GM12878 (cell line): Measurements from ENCODE around the gene BNC2. TPM values are rescaled to one million over a fixed set of nuclear protein-coding genes. Genes with fewer than 3 reads are reported as not detected.

Experiments
- ATAC-seq: fragments of 200-7000 bp; cut with Tn5 transposase; 3 replicates; pipeline ENCODE4 v1.9.1; 2020; ENCODE audit warnings: mild to moderate bottlenecking, moderate library complexity
- BruUV-seq: library from RNA; stranded (reverse); fragments of 400-500 nt; replicated peaks from 2 replicates; lab custom pipeline; 2021; lab: Mats Ljungman, UMichigan
- CTCF ChIA-PET: fragments of 300-600 bp; sonication (Branson Sonifier 250); formaldehyde crosslinking; extraction: SDS; loops from one replicate; lab custom pipeline; 2021; ENCODE audit warnings: inconsistent platforms; lab: Yijun Ruan, JAX
- POLR2A ChIA-PET: fragments of 350-600 bp; formaldehyde crosslinking; extraction: SDS; loops from one replicate; lab custom pipeline; 2021; ENCODE audit warnings: inconsistent platforms; lab: Charles Lee
- RAD21 ChIA-PET: fragments of 300-600 bp; sonication (Branson Sonifier 250); formaldehyde crosslinking; loops from one replicate; lab custom pipeline; 2023; ENCODE audit warnings: antibody characterized with exemption; ENCODE audit not compliant: unreplicated experiment; lab: Charles Lee
- SMC1A ChIA-PET: fragments of 300-600 bp; sonication (Branson Sonifier 250); formaldehyde crosslinking; loops from one replicate; lab custom pipeline; 2023; ENCODE audit not compliant: unreplicated experiment, uncharacterized antibody; lab: Charles Lee
- DNase-seq: peaks from one replicate; pipeline ENCODE4 v3.0.0-alpha.2; 2011; ENCODE audit warnings: low read depth, low spot score
- FAIRE-seq: peaks from 3 replicates; lab custom pipeline; 2011; peaks lifted over from hg19 to GRCh38; lab: Jason Lieb, UNC
- H2AFZ ChIP-seq: 2 replicates; pipeline ENCODE4 v1.6.0; 2011; ENCODE audit warnings: low read depth, low read length, control low read depth; ENCODE audit not compliant: control insufficient read depth
- H3K27ac ChIP-seq: 2 replicates; pipeline ENCODE4 v1.5.1; 2011; ENCODE audit warnings: control low read depth; ENCODE audit not compliant: control insufficient read depth, insufficient read depth
- H3K27me3 ChIP-seq, 2 experiments: replicated peaks in 1 of 2; 2 replicates each; pipeline versions ENCODE4 v1.6.0 to v1.6.1; 2011; ENCODE audit warnings: low read length in 1 of 2; ENCODE audit not compliant: control insufficient read depth in 2 of 2, insufficient read depth in 2 of 2
- H3K36me3 ChIP-seq, 2 experiments: 2 replicates each; pipeline ENCODE4 v1.5.1; 2011; ENCODE audit warnings: low read length in 1 of 2; ENCODE audit not compliant: control insufficient read depth in 2 of 2, insufficient read depth in 2 of 2
- H3K4me1 ChIP-seq: 2 replicates; pipeline ENCODE4 v1.6.1; 2011; ENCODE audit warnings: mild to moderate bottlenecking, low read length, moderate library complexity, mixed read lengths; ENCODE audit not compliant: control insufficient read depth, insufficient read depth
- H3K4me2 ChIP-seq: 2 replicates; pipeline ENCODE4 v1.6.0; 2011; ENCODE audit warnings: control low read depth; ENCODE audit not compliant: control insufficient read depth, insufficient read depth
- H3K4me3 ChIP-seq: fragments of 200-600 bp; sonication (generic); 2 replicates; pipeline ENCODE4 v1.5.1; 2016
- H3K79me2 ChIP-seq: 2 replicates; pipeline ENCODE4 v1.6.0; 2011; ENCODE audit warnings: low read length; ENCODE audit not compliant: control insufficient read depth, insufficient read depth
- H3K9ac ChIP-seq: 2 replicates; pipeline ENCODE4 v1.8.0; 2011; ENCODE audit warnings: low read length, control low read depth, mixed read lengths; ENCODE audit not compliant: control insufficient read depth, insufficient read depth
- H3K9me3 ChIP-seq: replicated peaks from 3 replicates; pipeline ENCODE4 v1.5.1; 2011; ENCODE audit warnings: mild to moderate bottlenecking, low read length; ENCODE audit not compliant: control insufficient read depth, insufficient read depth
- H4K20me1 ChIP-seq: 2 replicates; pipeline ENCODE4 v1.6.0; 2011; ENCODE audit not compliant: control insufficient read depth, insufficient read depth
- ATF7 ChIP-seq: fragments of 450-650 bp; IDR thresholded peaks from 2 replicates; pipeline ENCODE4 v1.6.1; 2016; ENCODE audit warnings: low read depth, mild to moderate bottlenecking
- CBX5 ChIP-seq: sonication (generic); IDR thresholded peaks from 2 replicates; pipeline ENCODE4 v1.6.1; 2016; ENCODE audit warnings: low read depth, moderate library complexity, mild to moderate bottlenecking, inconsistent platforms
- CEBPB ChIP-seq, 2 experiments: fragments of 150-350 bp in 1 of 2; IDR thresholded peaks; 2 replicates each; pipeline ENCODE4 v1.6.1; 2012 to 2014; ENCODE audit warnings: low read depth in 2 of 2, low read length in 2 of 2, borderline replicate concordance in 1 of 2, inconsistent platforms in 1 of 2
- KLF5 ChIP-seq: fragments of 450-650 bp; IDR thresholded peaks from 2 replicates; pipeline ENCODE4 v1.6.1; 2014; ENCODE audit warnings: mild to moderate bottlenecking; ENCODE audit not compliant: partially characterized antibody
- MAX ChIP-seq: IDR thresholded peaks from 2 replicates; pipeline ENCODE4 v1.6.1; 2012; ENCODE audit warnings: low read depth, low read length, improper control_type of control experiment
- MLLT1 ChIP-seq: fragments of 450-650 bp; IDR thresholded peaks from 2 replicates; pipeline ENCODE4 v1.6.1; 2016; ENCODE audit warnings: mild to moderate bottlenecking
- MYC ChIP-seq: IDR thresholded peaks from 2 replicates; pipeline ENCODE4 v1.6.1; 2011; ENCODE audit warnings: mild to moderate bottlenecking, low read length, moderate library complexity, inconsistent platforms; ENCODE audit not compliant: insufficient read depth, insufficient replicate concordance, insufficient read length, severe bottlenecking
- NR2C1 ChIP-seq: fragments of 450-650 bp; IDR thresholded peaks from 2 replicates; pipeline ENCODE4 v1.6.1; 2017; ENCODE audit warnings: antibody characterized with exemption, mild to moderate bottlenecking, moderate library complexity
- RFX5 ChIP-seq: IDR thresholded peaks from 2 replicates; pipeline ENCODE4 v1.6.1; 2011; ENCODE audit warnings: low read depth, low read length, improper control_type of control experiment
- RUNX3 ChIP-seq: IDR thresholded peaks from 2 replicates; pipeline ENCODE4 v1.6.1; 2012; ENCODE audit warnings: low read length, inconsistent platforms
- STAT1 ChIP-seq: fragments of 450-650 bp; conservative IDR thresholded peaks from 2 replicates; pipeline ENCODE4 v1.6.1; 2014; ENCODE audit warnings: antibody characterized with exemption, mild to moderate bottlenecking
- ZBTB4 ChIP-seq: fragments of 450-650 bp; formaldehyde crosslinking; IDR thresholded peaks from 2 replicates; pipeline ENCODE4 v1.4.0; 2022; ENCODE audit warnings: mild to moderate bottlenecking, moderate library complexity
- ZNF592 ChIP-seq: fragments of 450-650 bp; IDR thresholded peaks from 2 replicates; pipeline ENCODE4 v1.6.1; 2017; ENCODE audit warnings: mild to moderate bottlenecking, moderate library complexity
- ZNF622 ChIP-seq: fragments of 450-650 bp; IDR thresholded peaks from 2 replicates; pipeline ENCODE4 v1.6.1; 2017; ENCODE audit warnings: mild to moderate bottlenecking, inconsistent platforms
- WGBS: methylation state at CpG from one replicate; pipeline ENCODE4 v1.1.6; 2016; ENCODE audit warnings: low lambda C conversion rate; ENCODE audit not compliant: insufficient replicate concordance, insufficient coverage; ENCODE audit errors: missing lambda C conversion rate; 5-methylcytosine and 5-hydroxymethylcytosine counted together
- in situ Hi-C: fragments of 300-500 bp; cut with MboI; formaldehyde crosslinking; loops from 9 replicates; pipeline ENCODE4 v1.14.3; 2018; ENCODE audit warnings: mixed read lengths
- intact Hi-C: fragments of 100-400 bp; cut with micrococcal nuclease; formaldehyde crosslinking; loops from one replicate; pipeline ENCODE4 v1.14.2; 2022; ENCODE audit not compliant: unreplicated experiment
- polyA plus RNA-seq, 11 experiments: library from polyadenylated mRNA; depleted of rRNA in 4 of 11; unstranded in 6 of 11; stranded (reverse) in 5 of 11; fragments of >200 nt; fragmentation: Nextera tagmentation in 4 of 11; fragmentation: Illumina TruSeq in 1 of 11; extraction: Ambion mirVana in 4 of 11; extraction: Trizol in 1 of 11; gene quantifications; 1 replicate in 1 of 11; 2 replicates in 10 of 11; pipeline versions ENCODE4 v1.2.1 to v1.2.3, GENCODE V29; 2011 to 2016; ENCODE audit warnings: inconsistent platforms in 2 of 11, missing spikeins in 2 of 11, low read depth in 1 of 11
- total RNA-seq, 4 experiments: library from RNA; depleted of rRNA in 3 of 4; stranded (reverse); fragments of >200 nt in 3 of 4; fragmentation: Illumina TruSeq in 1 of 4; extraction: Trizol in 1 of 4; gene quantifications; 2 replicates each; pipeline versions ENCODE4 v1.2.1 to v1.2.3, GENCODE V29; 2013 to 2021

BNC2 gene
- total and polyA plus RNA-seq, 10 of the 15 experiments (the other 5 are each of a cell fraction or from before 2014, with no cell fraction given) = 0.05 to 14.5 (median 0.26) TPM

- 17% methylated on average over 8 of the region's 8 CpGs for WGBS
- ChIA-PET POLR2A (interaction anchor here (0.6 kb wide), 1 partner anchor 66 kb away, joined by 3 read pairs; no protein-coding TSS in a partner anchor), SMC1A (interaction anchor here (0.6 kb wide), 1 partner anchor 448 kb away, joined by 3 read pairs; no protein-coding TSS in a partner anchor), RAD21 (no interaction called here), CTCF (interaction anchor here (0.8 to 1.0 kb wide), 2 partner anchors 16 to 41 kb away, joined by 3 read pairs; no protein-coding TSS in a partner anchor)
- H3K4me1 ChIP-seq = no peaks in the 10 kb centered on the region
- H3K79me2 ChIP-seq = no peaks in the 10 kb centered on the region
- no TSS peak for BruUV-seq
- TF ChIP-seq CEBPB (IDR thresholded peaks at IDR 0.05; ENCODE audit: borderline replicate concordance in 1 of 2, low read depth in 2 of 2, low read length in 2 of 2) (no peak), MLLT1 (no peak), CBX5 (no peak), RFX5 (no peak), ZNF622 (no peak), ATF7 (no peak), RUNX3 (no peak), ZBTB4 (CRISPR knock-in tag) (no peak), ZNF592 (no peak), MAX (no peak), NR2C1 (no peak), KLF5 (no peak), MYC (no peak), STAT1 (no peak)
- no peak overlapping the region for H3K9ac ChIP-seq
- H3K9me3 ChIP-seq = no peaks in the 10 kb centered on the region
- DNase-seq = no peak
- no peak overlapping the region for H3K4me3 ChIP-seq
- in situ Hi-C loops (no loop called here), intact Hi-C loops (no loop called here)
- no peak overlapping the region for H3K27ac ChIP-seq
- H3K27me3 ChIP-seq = no peaks in the 10 kb centered on the region; a peak in 1 of 4 replicates
- no peak overlapping the region for H2AFZ ChIP-seq
- no peaks in the 10 kb centered on the region for H3K36me3 ChIP-seq
- FAIRE-seq = no peak
- H4K20me1 ChIP-seq = no peaks in the 10 kb centered on the region
- no peak overlapping the region for H3K4me2 ChIP-seq
- no peak for ATAC-seq
These were observed 502.0 kb downstream of the BNC2 start for GRCh38 chr9:16368237-16369087.
